ENCODE results near the gene ALS2CL. TPM values are rescaled to one million over a fixed set of nuclear protein-coding genes. Genes with fewer than 3 reads are reported as not detected.

The ALS2CL gene
- total RNA-seq, 1 experiment from 2014 or later, result 16.4 TPM

DNA sequence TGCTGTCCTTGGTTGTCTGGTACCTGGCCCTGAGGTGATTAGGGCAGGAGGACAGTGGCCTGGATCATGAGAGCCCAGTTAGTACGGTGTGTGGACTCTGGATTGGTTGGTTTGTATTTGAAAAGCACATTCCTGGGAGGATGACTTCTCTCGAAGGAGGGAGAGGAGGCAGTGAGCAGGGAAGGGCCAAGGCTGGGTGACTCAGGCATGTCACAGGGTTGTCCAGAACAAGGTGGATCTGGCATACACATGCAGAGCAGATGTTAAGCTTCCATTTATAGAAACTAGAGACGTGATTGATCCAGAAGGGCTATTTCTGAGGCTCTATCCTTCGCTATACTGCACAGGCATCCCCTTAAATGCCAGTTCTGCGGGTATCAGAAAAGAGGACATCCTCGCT is 46.8 kb downstream of the ALS2CL start (continued):
- TF ChIP-seq TCF7L2 (IDR thresholded peaks at IDR 0.05; ENCODE audit: borderline replicate concordance, extremely low read depth, insufficient read depth, insufficient read length) (no peak), ZBTB33 (IDR thresholded peaks at IDR 0.05; ENCODE audit: extremely low read depth, insufficient replicate concordance, low read length) (no peak), EZH2phosphoT487 (IDR thresholded peaks at IDR 0.05; ENCODE audit: borderline replicate concordance) (no peak), FOSL1 (IDR thresholded peaks at IDR 0.05; ENCODE audit: low read depth) (no peak)
- TF ChIP-seq, protein P1, sequence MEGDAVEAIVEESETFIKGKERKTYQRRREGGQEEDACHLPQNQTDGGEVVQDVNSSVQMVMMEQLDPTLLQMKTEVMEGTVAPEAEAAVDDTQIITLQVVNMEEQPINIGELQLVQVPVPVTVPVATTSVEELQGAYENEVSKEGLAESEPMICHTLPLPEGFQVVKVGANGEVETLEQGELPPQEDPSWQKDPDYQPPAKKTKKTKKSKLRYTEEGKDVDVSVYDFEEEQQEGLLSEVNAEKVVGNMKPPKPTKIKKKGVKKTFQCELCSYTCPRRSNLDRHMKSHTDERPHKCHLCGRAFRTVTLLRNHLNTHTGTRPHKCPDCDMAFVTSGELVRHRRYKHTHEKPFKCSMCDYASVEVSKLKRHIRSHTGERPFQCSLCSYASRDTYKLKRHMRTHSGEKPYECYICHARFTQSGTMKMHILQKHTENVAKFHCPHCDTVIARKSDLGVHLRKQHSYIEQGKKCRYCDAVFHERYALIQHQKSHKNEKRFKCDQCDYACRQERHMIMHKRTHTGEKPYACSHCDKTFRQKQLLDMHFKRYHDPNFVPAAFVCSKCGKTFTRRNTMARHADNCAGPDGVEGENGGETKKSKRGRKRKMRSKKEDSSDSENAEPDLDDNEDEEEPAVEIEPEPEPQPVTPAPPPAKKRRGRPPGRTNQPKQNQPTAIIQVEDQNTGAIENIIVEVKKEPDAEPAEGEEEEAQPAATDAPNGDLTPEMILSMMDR (IDR thresholded peaks at IDR 0.05 in 2 of 3, conservative IDR thresholded peaks at IDR 0.05 in 1 of 3; ENCODE audit: borderline replicate concordance in 1 of 3, insufficient read depth in 1 of 3, low read depth in 2 of 3, low read length in 2 of 3), result no peak

- no peaks in the 10 kb centered on the region for H3K9me2 ChIP-seq (ENCODE audit: insufficient read depth)
- CTCF ChIA-PET, result no interaction called here
- no peaks in the 10 kb centered on the region; a peak in 1 of 4 replicates for H3K4me1 ChIP-seq (ENCODE audit: control insufficient read depth in 1 of 2, insufficient read depth in 2 of 2, low read length in 2 of 2)
- DNase-seq (ENCODE audit: low read depth, low spot score), result no peak
- H4K20me1 ChIP-seq (ENCODE audit: insufficient read depth), result no peaks in the 10 kb centered on the region
- no peaks in the 10 kb centered on the region for H3K27me3 ChIP-seq (ENCODE audit: insufficient read depth, low read length)
- H3K79me2 ChIP-seq (ENCODE audit: insufficient read depth, low read length), result no peaks in the 10 kb centered on the region
- intact Hi-C loops (cut with micrococcal nuclease), result no loop called here
- H3K4me2 ChIP-seq (ENCODE audit: low read length), result no peak overlapping the region
- no peak overlapping the region for H2AFZ ChIP-seq (ENCODE audit: low read depth, low read length, poor library complexity, severe bottlenecking)
- no peaks in the 10 kb centered on the region; a peak in 2 of 4 replicates for H3K9me3 ChIP-seq (ENCODE audit: control insufficient read depth in 1 of 2, insufficient read depth in 1 of 2, low read depth in 1 of 2, low read length in 2 of 2)
- POLR2A ChIA-PET, result no interaction called here
- H3K36me3 ChIP-seq (ENCODE audit: control insufficient read depth in 1 of 2, insufficient read depth in 2 of 2, low read length in 2 of 2), result no peaks in the 10 kb centered on the region
- H3K4me3 ChIP-seq (replicated peaks in 1 of 2; ENCODE audit: low read depth in 1 of 2, low read length in 2 of 2), result no peak overlapping the region
- BruUV-seq (replicated peaks), result no TSS peak
- H3K9ac ChIP-seq (ENCODE audit: low read length), result no peak overlapping the region
- no peak overlapping the region for H3K27ac ChIP-seq (ENCODE audit: low read depth, low read length)
- no peak for ATAC-seq
- RAD21 ChIA-PET (ENCODE audit: low non-redundant PET in 1 of 2, low total read pairs in 2 of 2, uncharacterized antibody in 2 of 2, unreplicated experiment in 2 of 2), result no interaction called here
- TF ChIP-seq SIN3A (IDR thresholded peaks at IDR 0.05; ENCODE audit: low read depth), result no peak
- no peak for TF ChIP-seq EZH2 (IDR thresholded peaks at IDR 0.05)
- no peak for TF ChIP-seq ZNF274 (IDR thresholded peaks at IDR 0.05; ENCODE audit: low read depth, low read length)
- no peak for TF ChIP-seq EZH2phosphoT487 (IDR thresholded peaks at IDR 0.05; ENCODE audit: borderline replicate concordance)
- TF ChIP-seq TCF7L2 (IDR thresholded peaks at IDR 0.05; ENCODE audit: borderline replicate concordance, extremely low read depth, insufficient read depth, insufficient read length), result no peak
- no peak for TF ChIP-seq CBX3 (IDR thresholded peaks at IDR 0.05; ENCODE audit: low read depth)
- TF ChIP-seq, protein P2, sequence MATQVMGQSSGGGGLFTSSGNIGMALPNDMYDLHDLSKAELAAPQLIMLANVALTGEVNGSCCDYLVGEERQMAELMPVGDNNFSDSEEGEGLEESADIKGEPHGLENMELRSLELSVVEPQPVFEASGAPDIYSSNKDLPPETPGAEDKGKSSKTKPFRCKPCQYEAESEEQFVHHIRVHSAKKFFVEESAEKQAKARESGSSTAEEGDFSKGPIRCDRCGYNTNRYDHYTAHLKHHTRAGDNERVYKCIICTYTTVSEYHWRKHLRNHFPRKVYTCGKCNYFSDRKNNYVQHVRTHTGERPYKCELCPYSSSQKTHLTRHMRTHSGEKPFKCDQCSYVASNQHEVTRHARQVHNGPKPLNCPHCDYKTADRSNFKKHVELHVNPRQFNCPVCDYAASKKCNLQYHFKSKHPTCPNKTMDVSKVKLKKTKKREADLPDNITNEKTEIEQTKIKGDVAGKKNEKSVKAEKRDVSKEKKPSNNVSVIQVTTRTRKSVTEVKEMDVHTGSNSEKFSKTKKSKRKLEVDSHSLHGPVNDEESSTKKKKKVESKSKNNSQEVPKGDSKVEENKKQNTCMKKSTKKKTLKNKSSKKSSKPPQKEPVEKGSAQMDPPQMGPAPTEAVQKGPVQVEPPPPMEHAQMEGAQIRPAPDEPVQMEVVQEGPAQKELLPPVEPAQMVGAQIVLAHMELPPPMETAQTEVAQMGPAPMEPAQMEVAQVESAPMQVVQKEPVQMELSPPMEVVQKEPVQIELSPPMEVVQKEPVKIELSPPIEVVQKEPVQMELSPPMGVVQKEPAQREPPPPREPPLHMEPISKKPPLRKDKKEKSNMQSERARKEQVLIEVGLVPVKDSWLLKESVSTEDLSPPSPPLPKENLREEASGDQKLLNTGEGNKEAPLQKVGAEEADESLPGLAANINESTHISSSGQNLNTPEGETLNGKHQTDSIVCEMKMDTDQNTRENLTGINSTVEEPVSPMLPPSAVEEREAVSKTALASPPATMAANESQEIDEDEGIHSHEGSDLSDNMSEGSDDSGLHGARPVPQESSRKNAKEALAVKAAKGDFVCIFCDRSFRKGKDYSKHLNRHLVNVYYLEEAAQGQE (IDR thresholded peaks at IDR 0.05; ENCODE audit: low read depth), result no peak
- no peak for TF ChIP-seq SP1 (IDR thresholded peaks at IDR 0.05; ENCODE audit: low read depth)
- TF ChIP-seq, protein P3, sequence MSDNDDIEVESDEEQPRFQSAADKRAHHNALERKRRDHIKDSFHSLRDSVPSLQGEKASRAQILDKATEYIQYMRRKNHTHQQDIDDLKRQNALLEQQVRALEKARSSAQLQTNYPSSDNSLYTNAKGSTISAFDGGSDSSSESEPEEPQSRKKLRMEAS (IDR thresholded peaks at IDR 0.05), result no peak
- TF ChIP-seq ATF3 (IDR thresholded peaks at IDR 0.05), result no peak
- no peak for TF ChIP-seq JUND (IDR thresholded peaks at IDR 0.05)
- TF ChIP-seq YY1 (IDR thresholded peaks at IDR 0.05; ENCODE audit: extremely low read depth, insufficient replicate concordance, low read depth, low read length), result no peak
Measured at GRCh38 chr3:46643701-46644100, 49.8 kb downstream of the ALS2CL start.

Data from HCT116 (cell line).